Left lobe of liver (tissue), 2 donors: Measurements from ENCODE around the gene NOL4L. TPM values are rescaled to one million over a fixed set of nuclear protein-coding genes. Genes with fewer than 3 reads are reported as not detected.
"Not testable (repeated sequence)": the region's sequence is repeated elsewhere in the genome, so short reads cannot be mapped to it uniquely, and the experiment has no call there.

ENCODE experiments used
- ATAC-seq: fragments of 200-7000 bp; cut with Tn5 transposase; one replicate; pipeline ENCODE4 v1.9.1; 2020; ENCODE audit warnings: mild to moderate bottlenecking, moderate library complexity
- DNase-seq: peaks from one replicate; pipeline ENCODE4 v3.0.0-alpha.2; 2020; ENCODE audit warnings: low spot score
- total RNA-seq: library from RNA; stranded (reverse); gene quantifications from one replicate; pipeline ENCODE4 v1.2.1, GENCODE V29; 2021
- donor health status: DM: no; HTN: no; CAD: no; lungs with moderate emphysema.
- donor health status: DM: no; HTN: yes; CAD: no.

NOL4L gene
- total RNA-seq, 1 donor from 2014 or later: 5.8 TPM

- DNase-seq: no peak
- ATAC-seq: no peak
These were observed 147.6 kb downstream of the NOL4L start for GRCh38 chr20:32437391-32438074.

GRCh38 chr20:32436968-32437367 lies 148.2 kb downstream of the NOL4L start:
- no peak for DNase-seq

GRCh38 chr20:32436142-32436861 lies 148.8 kb downstream of the NOL4L start:
- DNase-seq: no peak
- ATAC-seq: no peak

More at GRCh38 chr20:32436968-32437367, 148.2 kb downstream of the NOL4L start:
- ATAC-seq: no peak

DNA sequence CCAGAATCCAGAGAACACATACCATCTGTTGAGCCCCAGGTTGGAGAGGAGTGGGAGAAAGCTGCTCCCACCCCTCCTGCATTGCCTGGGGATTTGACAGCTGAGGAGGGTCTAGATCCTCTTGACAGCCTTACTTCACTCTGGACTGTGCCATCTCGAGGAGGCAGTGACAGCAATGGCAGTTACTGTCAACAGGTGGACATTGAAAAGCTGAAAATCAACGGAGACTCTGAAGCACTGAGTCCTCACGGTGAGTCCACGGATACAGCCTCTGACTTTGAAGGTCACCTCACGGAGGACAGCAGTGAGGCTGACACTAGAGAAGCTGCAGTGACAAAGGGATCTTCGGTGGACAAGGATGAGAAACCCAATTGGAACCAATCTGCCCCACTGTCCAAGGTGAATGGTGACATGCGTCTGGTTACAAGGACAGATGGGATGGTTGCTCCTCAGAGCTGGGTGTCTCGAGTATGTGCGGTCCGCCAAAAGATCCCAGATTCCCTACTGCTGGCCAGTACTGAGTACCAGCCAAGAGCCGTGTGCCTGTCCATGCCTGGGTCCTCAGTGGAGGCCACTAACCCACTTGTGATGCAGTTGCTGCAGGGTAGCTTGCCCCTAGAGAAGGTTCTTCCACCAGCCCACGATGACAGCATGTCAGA lies 149.6 kb downstream of the NOL4L start:
- ATAC-seq (no peak), DNase-seq (no peak)

- DNase-seq: no peak
- ATAC-seq: no peak
These were observed 150.7 kb downstream of the NOL4L start for GRCh38 chr20:32434434-32434833.

GRCh38 chr20:32433311-32434021 lies 151.7 kb downstream of the NOL4L start:
- peak; percentile 25 for ATAC-seq
- no peak for DNase-seq

DNA sequence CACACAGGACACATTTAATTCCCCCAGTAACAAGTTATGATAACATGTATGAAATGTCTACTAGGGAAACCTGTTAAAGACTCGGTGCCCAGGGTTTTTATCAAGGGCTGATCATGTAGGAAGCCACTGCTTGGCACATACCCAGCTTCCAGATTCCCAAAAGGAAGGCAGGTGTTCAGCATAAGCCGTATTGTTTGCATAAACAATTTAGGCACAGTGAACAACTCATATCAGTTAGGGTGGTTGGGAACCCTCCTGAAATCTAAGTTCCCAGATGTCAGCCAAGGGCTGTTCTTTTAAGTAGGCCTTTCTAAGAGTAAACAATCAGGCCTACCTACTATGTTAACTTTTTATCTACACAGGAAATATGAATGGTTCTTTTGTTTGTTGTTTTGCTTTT lies 152.9 kb downstream of the NOL4L start:
- ATAC-seq (no peak), DNase-seq (no peak)

GRCh38 chr20:32431457-32431856 lies 153.7 kb downstream of the NOL4L start:
- DNase-seq (no peak), ATAC-seq (no peak)

GRCh38 chr20:32429745-32430360 lies 155.3 kb downstream of the NOL4L start:
- DNase-seq: no peak
- no peak for ATAC-seq

- DNase-seq (no peak), ATAC-seq (no peak)
These were observed 155.8 kb downstream of the NOL4L start for GRCh38 chr20:32429343-32429742.

DNA sequence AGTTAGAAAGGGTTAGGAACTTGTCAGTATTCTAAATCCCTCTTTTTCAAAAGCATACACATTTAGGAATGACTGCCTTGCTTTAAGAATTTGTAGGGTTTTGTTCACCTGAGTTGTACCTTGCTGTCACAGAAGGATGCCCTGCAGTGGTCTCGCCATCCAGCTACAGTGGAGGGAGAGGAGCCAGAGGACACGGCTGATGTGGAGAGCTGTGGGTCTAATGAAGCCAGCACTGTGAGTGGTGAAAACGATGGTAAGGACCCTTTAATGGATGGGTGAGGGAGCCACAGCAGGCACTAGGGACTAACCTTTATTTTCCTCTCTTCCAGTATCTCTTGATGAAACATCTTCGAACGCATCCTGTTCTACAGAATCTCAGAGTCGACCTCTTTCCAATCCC lies 157.1 kb downstream of the NOL4L start:
- DNase-seq: no peak

GRCh38 chr20:32421290-32421689 lies 163.8 kb downstream of the NOL4L start:
- DNase-seq: no peak
- no peak for ATAC-seq

More for the DNA sequence above, 157.1 kb downstream of the NOL4L start:
- ATAC-seq: no peak

GRCh38 chr20:32418376-32418775 lies 166.8 kb downstream of the NOL4L start:
- ATAC-seq: no peak
- DNase-seq: no peak

DNA sequence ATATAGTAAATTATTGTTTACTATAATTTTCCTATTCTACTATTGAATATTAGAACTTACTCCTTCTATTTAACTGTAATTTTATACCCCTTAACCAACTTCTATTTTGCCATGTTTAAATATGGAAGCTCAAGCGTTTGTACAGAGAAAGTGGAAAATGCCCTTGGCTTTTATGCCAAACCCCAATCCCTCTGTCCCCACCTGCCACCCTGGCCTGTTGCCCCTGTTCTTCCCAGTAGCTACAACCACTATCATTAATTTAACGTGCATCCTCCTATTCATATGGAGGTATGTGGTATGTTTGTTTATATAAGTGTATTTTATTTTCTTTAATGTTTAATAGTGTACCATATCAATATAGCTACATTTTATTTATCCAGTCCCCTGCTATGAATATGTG lies 168.9 kb downstream of the NOL4L start:
- ATAC-seq (no peak), DNase-seq (no peak)

GRCh38 chr20:32415494-32415893 lies 169.6 kb downstream of the NOL4L start:
- DNase-seq (no peak), ATAC-seq (no peak)

DNA sequence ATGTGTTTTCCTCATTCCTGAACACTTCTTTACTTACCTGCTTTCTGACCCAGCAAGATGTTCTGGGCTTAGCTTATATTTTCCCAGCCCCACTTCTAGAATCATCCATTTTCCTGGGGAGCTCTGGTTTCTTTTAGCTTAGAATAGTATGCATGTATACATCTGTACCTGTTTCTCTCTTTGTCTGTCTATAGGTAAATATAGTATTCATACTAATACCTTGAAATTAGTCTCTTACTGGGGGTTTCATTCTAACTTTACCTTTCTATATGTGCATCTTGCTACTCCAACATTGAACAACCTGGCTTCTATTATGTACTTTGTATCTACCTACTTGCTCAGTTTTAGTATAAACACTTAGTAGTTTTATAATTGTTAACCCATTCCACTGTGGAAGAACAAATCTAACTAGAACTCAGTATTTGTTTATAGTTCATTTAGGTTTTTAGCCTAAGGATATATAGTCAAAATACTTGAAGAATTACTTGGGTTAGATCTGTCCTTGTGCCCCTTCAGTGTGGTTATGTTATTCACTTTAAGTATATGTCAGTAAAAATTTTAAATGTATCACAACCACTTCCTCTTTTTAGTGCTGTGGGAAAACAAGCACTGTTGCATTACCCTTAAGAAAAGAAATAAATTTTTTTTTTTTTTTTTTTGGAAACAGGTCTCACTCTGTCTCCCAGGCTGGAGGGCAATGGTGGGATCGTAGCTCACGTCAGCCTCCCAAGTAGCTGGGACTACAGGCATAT lies 173.0 kb downstream of the NOL4L start:
- no peak for DNase-seq
- ATAC-seq: no peak

GRCh38 chr20:32407131-32407750 lies 177.9 kb downstream of the NOL4L start:
- DNase-seq, ATAC-seq: not testable (repeated sequence)

- DNase-seq (no peak), ATAC-seq (no peak)
These were observed 178.4 kb downstream of the NOL4L start for GRCh38 chr20:32406701-32407100.

GRCh38 chr20:32404017-32404416 lies 181.1 kb downstream of the NOL4L start:
- ATAC-seq (no peak), DNase-seq (no peak)

GRCh38 chr20:32400476-32400875 lies 184.7 kb downstream of the NOL4L start:
- ATAC-seq (no peak), DNase-seq (no peak)
